ENCODE data around the gene BLID.

Gene BLID

GRCh38 chr11:122081073-122081472 is 34.9 kb downstream of the BLID start:
- DNase-seq (ENCODE audit: low spot score): no peak

- no peak for DNase-seq (ENCODE audit: low spot score)
Observed at GRCh38 chr11:122077459-122077858, 38.6 kb downstream of the BLID start.

GRCh38 chr11:122076512-122077120 is 39.4 kb downstream of the BLID start:
- no peak for DNase-seq (ENCODE audit: low spot score)

GRCh38 chr11:122075016-122075415 is 41.0 kb downstream of the BLID start:
- DNase-seq (ENCODE audit: low spot score): no peak

GRCh38 chr11:122074022-122074421 is 42.0 kb downstream of the BLID start:
- no peak for DNase-seq (ENCODE audit: low spot score)

- DNase-seq (ENCODE audit: low spot score): no peak
Observed at GRCh38 chr11:122071709-122072202, 44.3 kb downstream of the BLID start.

- no peak for DNase-seq (ENCODE audit: low spot score)
Observed at GRCh38 chr11:122069707-122070360, 46.2 kb downstream of the BLID start.

GRCh38 chr11:122068837-122069236 is 47.2 kb downstream of the BLID start:
- no peak for DNase-seq (ENCODE audit: low spot score)

- DNase-seq (ENCODE audit: low spot score): no peak
Observed at GRCh38 chr11:122068141-122068540, 47.9 kb downstream of the BLID start.
